ENCODE data around the gene CDCA4. TPM values are rescaled to one million over a fixed set of nuclear protein-coding genes. Genes with fewer than 3 reads are reported as not detected.

CDCA4 gene
- total and polyA plus RNA-seq, 2 donors (not counting 1 experiment from before 2014, with no cell fraction given): 6.3 to 11.7 TPM

DNA sequence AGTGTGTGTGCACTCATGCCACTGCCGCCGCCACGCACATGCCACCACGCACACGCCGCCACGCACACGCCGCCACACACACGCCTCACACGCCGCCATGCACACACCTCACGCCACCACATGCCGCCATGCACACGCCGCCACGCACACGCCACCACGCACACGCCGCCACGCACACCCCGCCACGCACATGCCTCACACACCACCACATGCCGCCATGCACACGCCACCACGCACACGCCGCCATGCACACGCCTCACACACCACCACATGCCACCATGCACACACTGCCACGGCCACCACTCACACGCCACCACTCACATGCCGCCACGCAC lies 29.0 kb downstream of the CDCA4 start:
- Histone ChIP-seq H4K20me1 (ENCODE audit: control insufficient read depth, insufficient read depth, low read length, poor library complexity, severe bottlenecking) (no peaks in the 10 kb centered on the region), H2AFZ (ENCODE audit: insufficient read depth, low read depth, low read length, poor library complexity, severe bottlenecking) (no peak overlapping the region), H3K36me3 (replicated peaks in 1 of 2; ENCODE audit: control extremely low read depth in 1 of 2, control insufficient read depth in 1 of 2, extremely low read depth in 1 of 2, insufficient read depth in 2 of 2, low read length in 1 of 2) (no peaks in the 10 kb centered on the region), H3K9ac (ENCODE audit: low read length) (no peak overlapping the region), H3K4me2 (replicated peaks; ENCODE audit: low read depth, low read length, poor library complexity, severe bottlenecking) (no peak overlapping the region), H3K27me3 (replicated peaks in 1 of 4; ENCODE audit: control extremely low read depth in 1 of 4, control insufficient read depth in 3 of 4, insufficient read depth in 4 of 4, low read length in 3 of 4) (peaks cover 0 to 3% (median 1%) of the 10 kb centered on the region in 4 experiments), H3K4me3 (ENCODE audit: control extremely low read depth in 1 of 5, extremely low read depth in 1 of 5, insufficient read depth in 1 of 5, low read depth in 2 of 5, low read length in 4 of 5) (no peak overlapping the region), H3K9me3 (ENCODE audit: control extremely low read depth in 1 of 3, control insufficient read depth in 2 of 3, insufficient read depth in 1 of 3, low read length in 2 of 3) (no peaks in the 10 kb centered on the region), H3K27ac (ENCODE audit: low read length in 2 of 2) (no peak overlapping the region), H3K4me1 (ENCODE audit: control insufficient read depth in 2 of 2, insufficient read depth in 2 of 2, low read length in 2 of 2) (no peaks in the 10 kb centered on the region), H3K79me2 (ENCODE audit: control insufficient read depth, insufficient read depth, low read length) (peaks cover 5% of the 10 kb centered on the region)
- TF ChIP-seq CTCF (IDR thresholded peaks at IDR 0.05) (no peak), EZH2 (IDR thresholded peaks at IDR 0.05; ENCODE audit: borderline replicate concordance, insufficient read depth, low read depth, low read length, poor library complexity, severe bottlenecking) (no peak)
- ATAC-seq (ENCODE audit: low read depth) (no peak), DNase-seq (no peak)
- H3K27ac Mint-ChIP-seq: no peak overlapping the region
- ChIA-PET POLR2A (no interaction called here), CTCF (no interaction called here)
- no peak overlapping the region for H3K4me3 Mint-ChIP-seq
- 97% methylated on average over 32 of the region's 34 CpGs for WGBS (ENCODE audit: insufficient coverage)
- peaks cover 4% of the 10 kb centered on the region for H3K27me3 Mint-ChIP-seq
- intact Hi-C loops (cut with micrococcal nuclease): no loop called here
- no peaks in the 10 kb centered on the region for H3K9me3 Mint-ChIP-seq (ENCODE audit: insufficient read depth)
- peaks cover 3% of the 10 kb centered on the region for H3K4me1 Mint-ChIP-seq

- Histone ChIP-seq H3K9ac (ENCODE audit: low read length) (no peak overlapping the region), H3K4me1 (ENCODE audit: control insufficient read depth in 2 of 2, insufficient read depth in 2 of 2, low read length in 2 of 2) (peaks cover 7 to 10% of the 10 kb centered on the region in 2 donors), H4K20me1 (ENCODE audit: control insufficient read depth, insufficient read depth, low read length, poor library complexity, severe bottlenecking) (no peaks in the 10 kb centered on the region), H3K79me2 (ENCODE audit: control insufficient read depth, insufficient read depth, low read length) (no peaks in the 10 kb centered on the region), H3K36me3 (replicated peaks in 1 of 2; ENCODE audit: control extremely low read depth in 1 of 2, control insufficient read depth in 1 of 2, extremely low read depth in 1 of 2, insufficient read depth in 2 of 2, low read length in 1 of 2) (no peaks in the 10 kb centered on the region), H3K4me3 (ENCODE audit: control extremely low read depth in 1 of 5, extremely low read depth in 1 of 5, insufficient read depth in 1 of 5, low read depth in 2 of 5, low read length in 4 of 5) (no peak overlapping the region), H3K4me2 (replicated peaks; ENCODE audit: low read depth, low read length, poor library complexity, severe bottlenecking) (no peak overlapping the region), H3K9me3 (ENCODE audit: control extremely low read depth in 1 of 3, control insufficient read depth in 2 of 3, insufficient read depth in 1 of 3, low read length in 2 of 3) (no peaks in the 10 kb centered on the region), H3K27me3 (replicated peaks in 1 of 4; ENCODE audit: control extremely low read depth in 1 of 4, control insufficient read depth in 3 of 4, insufficient read depth in 4 of 4, low read length in 3 of 4) (peaks cover 0 to 11% (median 5%) of the 10 kb centered on the region in 4 experiments), H2AFZ (ENCODE audit: insufficient read depth, low read depth, low read length, poor library complexity, severe bottlenecking) (no peak overlapping the region), H3K27ac (ENCODE audit: low read length in 2 of 2) (no peak overlapping the region)
- ATAC-seq (ENCODE audit: low read depth) (no peak), DNase-seq (no peak)
- 67% methylated on average over 7 of the region's 7 CpGs for WGBS (ENCODE audit: insufficient coverage)
- ChIA-PET POLR2A (no interaction called here), CTCF (interaction anchor here (0.8 to 1.4 kb wide), 2 partner anchors 14 to 52 kb away, joined by 3 to 4 read pairs; no protein-coding TSS in a partner anchor)
- H3K27ac Mint-ChIP-seq: no peak overlapping the region
- H3K4me3 Mint-ChIP-seq: no peak overlapping the region
- intact Hi-C loops (cut with micrococcal nuclease): no loop called here
- peaks cover 4% of the 10 kb centered on the region for H3K27me3 Mint-ChIP-seq
- TF ChIP-seq EZH2 (IDR thresholded peaks at IDR 0.05; ENCODE audit: borderline replicate concordance, insufficient read depth, low read depth, low read length, poor library complexity, severe bottlenecking) (no peak), CTCF (IDR thresholded peaks at IDR 0.05) (no peak)
- no peaks in the 10 kb centered on the region for H3K9me3 Mint-ChIP-seq (ENCODE audit: insufficient read depth)
- H3K4me1 Mint-ChIP-seq: peaks cover 4% of the 10 kb centered on the region
Observed at GRCh38 chr14:104989951-104990303, 31.0 kb downstream of the CDCA4 start.
